ENCODE data around the gene IMP4.

The IMP4 gene

DNA sequence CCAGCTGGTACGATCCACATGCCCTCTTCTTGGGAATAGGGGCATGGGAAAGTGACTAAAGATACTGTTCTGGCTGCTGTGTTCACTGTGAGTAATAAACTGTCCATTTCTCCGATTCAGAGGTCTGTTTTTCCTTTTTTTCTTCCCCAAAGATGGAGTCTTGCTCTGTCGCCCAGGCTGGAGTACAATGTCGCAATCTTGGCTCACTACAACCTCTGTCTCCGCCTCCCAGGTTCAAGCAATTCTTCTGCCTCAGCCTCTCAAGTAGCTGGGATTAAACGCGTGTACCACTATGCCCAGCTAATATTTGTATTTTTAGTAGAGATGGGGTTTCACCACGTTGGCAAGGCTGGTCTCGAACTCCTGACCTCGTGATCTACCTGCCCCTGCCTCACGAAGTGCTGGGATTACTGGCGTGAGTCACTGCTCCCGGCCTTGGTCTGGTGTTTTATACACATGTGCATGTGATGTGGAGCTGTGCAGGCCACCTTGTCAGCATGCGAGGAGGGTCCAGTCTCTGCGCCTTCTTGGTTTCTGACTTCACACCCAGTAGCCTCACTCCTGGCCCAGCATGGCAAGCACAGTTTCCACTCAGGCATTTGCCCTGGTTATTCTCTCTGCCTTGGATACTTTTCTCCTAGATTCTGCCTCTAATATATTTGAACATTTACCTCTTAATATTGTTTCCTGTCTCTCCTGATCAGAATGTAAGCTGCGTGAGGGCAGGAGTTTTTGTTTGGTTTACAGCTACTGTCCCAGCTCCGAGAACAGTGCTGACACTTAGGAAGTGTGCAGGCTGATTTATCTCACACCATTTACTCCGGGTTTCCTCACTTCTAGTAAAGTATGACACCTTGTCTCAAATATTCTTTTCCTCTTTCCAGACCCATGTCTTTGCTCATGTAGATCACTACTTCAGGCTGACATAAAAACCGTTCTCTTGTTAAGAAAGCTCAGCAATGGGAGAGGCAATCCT lies 32.9 kb downstream of the IMP4 start:
- in situ Hi-C loops (cut with MboI; ENCODE audit: low sequenced_read_pairs): no loop called here

DNA sequence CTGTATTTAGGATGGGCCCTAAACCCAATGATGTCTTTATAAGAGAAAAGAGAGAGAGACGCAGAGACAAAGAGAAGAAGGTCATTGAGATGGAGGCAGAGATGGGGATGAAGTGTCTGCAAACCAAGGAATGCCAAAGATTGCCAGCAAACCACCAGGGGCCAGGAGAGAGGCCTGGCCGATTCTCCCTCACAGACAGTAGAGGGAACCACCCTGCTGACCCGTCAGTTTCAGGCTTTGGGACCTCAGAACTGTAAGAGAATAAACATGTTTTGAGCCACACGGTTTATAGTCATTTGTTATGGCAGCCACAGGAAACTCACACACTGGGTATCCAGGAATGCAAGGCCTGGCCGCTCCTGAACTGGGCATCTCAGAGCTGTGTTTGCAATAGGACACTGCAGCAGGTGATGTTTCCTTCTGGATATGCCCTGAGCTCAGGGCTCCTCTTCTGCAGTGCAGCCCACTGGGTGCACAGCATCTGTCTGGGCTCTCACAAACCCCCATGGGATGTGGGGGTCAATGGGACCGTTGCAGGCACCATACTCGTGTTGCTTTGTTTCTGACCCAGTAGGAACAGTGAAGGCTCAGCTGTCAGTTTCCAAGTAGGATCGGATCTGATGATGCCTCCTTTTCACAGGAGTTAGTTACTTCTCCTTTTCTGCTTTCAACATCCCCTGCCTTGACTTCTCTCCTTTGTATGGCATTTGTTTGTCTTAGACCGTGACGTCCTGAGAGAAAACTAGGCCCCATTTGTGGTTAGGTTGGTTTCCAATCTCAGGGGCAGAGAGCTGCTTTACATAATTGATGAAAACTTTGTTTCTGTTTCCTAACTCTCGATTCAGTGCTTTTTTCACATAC lies 34.0 kb downstream of the IMP4 start:
- in situ Hi-C loops (cut with MboI; ENCODE audit: low sequenced_read_pairs): no loop called here

DNA sequence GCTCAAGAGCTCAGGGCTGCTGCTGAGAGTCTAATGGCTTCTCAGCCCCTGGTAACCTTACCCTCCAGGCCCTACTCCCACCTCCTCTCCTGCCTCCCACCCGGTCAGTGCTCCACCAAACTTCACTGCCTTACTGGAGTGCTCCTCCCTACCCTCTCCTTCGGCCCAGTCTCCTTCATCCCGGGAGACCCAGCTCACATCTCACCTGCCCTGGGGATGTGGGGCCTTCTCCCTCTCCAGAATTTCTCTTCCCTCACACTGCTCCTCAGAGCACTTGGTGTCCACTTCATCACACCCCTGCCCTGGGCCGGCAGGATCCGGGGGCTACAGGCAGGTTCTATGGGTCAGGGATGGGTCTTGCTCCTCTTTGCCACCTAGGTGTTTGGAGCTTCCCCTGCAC lies 34.8 kb downstream of the IMP4 start:
- in situ Hi-C loops (cut with MboI; ENCODE audit: low sequenced_read_pairs): no loop called here

DNA sequence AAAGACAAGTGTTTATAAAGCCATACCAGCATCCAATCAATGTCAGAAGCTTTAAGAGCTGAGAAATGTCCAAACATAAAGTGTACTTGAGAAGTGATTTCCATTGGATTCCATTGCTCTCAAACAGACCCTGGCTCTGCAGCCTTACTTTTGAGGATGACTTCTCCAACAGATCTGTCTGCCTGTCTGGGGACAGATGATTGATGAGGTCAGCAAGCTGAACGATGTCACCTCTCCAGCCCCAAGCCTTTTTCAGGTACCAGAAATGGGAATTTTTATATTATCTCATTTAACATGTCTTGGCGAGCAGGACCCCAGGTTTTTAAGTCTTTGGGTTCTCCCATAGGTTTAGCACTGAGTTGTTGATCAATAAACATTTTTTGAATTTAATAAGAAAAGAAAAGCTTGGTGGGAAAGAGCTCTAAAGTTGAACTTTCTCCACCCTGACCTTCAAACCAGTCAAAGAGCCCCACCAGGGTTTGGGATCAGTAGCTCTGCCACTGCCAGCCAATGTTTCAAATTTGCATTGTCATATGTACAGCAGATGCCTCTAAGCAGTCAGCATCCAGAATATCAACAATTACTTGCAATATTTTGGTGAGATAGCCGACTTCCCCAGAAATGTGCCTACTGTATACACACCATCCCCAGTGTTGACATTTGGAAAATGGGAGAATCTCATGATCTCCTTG lies 35.7 kb downstream of the IMP4 start:
- in situ Hi-C loops (cut with MboI; ENCODE audit: low sequenced_read_pairs): no loop called here

DNA sequence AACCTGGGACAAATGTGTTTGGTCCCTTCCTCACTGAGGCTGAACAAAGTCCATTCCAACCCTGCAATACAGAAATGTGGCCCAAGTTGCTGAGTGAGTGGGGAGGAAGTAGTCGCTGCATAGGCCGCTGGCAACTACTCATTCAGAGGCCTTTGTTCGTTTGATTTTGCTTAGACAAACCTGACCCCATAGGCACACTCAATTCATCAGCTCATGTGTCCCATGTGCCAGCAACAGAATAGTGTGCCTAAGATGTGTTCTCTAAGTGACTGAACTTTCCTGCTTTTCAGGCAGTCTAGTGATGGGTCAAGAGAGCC lies 36.2 kb downstream of the IMP4 start:
- in situ Hi-C loops (cut with MboI; ENCODE audit: low sequenced_read_pairs): no loop called here

DNA sequence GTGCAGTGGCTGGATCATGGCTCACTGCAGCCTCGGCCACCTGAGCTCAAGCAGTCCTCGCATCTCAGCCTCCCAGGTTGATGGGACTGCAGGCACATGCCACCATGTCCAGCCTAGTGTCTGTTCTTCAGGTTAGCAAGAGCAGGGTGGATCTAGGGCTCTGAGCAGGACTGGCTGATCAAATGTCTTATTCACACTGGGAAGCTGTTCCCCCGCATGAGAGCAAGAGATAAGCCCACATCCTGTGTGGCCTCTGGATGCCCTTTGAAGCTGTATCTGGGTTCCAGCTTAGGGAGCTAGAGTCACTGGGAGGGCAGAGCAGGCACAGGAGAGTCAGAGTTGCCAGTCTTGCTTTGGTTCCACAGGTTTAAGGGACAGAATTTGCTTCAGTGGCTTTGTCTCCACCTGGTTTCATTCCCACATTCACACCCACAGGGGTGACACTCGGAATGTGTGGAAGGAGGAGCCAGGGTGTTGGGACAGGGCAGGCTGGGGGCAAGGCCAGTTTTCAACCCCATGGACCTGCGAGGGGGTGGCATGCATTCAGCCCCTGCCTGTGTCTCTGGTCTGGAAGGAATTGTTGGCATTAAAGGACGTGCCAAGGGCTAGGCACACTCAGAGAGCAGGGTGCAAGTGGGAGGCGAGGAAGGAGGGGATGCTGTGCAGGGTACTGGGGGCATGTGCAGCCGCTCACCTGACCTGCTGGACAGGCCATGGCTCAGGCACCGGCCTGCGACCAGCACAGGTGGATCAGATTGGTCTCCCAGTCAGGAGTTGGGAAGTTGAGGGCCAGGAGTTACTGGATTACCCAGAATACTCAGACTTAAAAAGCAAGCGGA lies 37.6 kb downstream of the IMP4 start:
- in situ Hi-C loops (cut with MboI; ENCODE audit: low sequenced_read_pairs): no loop called here

DNA sequence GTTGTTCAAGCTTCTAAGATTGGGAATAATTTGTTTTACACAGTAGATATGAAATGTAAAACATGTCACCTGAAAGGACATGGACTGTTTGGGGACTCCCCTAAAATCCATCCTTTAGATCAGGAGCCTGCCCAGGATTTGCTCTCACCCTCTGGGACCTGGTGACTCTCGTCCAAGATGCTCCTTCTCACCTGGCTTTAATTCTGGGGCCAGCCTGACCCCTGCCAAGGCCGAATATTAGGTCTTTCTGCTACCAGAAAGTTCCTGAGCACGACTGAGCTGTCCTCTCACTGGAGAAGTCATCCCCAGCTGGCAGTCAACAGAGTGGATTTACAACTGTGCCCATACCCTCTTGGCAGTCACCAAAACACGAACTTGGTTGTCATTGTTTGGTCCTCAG lies 38.4 kb downstream of the IMP4 start:
- in situ Hi-C loops (cut with MboI; ENCODE audit: low sequenced_read_pairs): no loop called here

DNA sequence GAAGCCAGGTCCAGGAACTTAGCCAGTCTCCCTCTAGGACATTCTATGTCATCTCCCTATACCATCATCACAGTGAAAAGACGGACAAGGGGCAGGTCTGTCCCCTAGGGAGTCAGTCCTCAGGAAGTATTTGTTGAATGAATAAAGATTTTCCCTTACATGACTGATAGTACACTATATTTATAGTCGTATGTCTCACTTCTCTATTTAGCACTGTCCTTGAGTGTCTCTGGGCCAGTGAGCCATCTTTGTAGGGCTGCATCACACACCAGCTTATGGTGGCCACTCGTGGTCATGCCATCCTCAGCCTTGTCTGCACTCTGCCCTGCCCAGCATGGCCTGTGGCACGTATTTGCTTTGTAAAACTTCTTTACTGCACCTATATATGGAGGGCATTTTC lies 38.9 kb downstream of the IMP4 start:
- in situ Hi-C loops (cut with MboI; ENCODE audit: low sequenced_read_pairs): no loop called here

DNA sequence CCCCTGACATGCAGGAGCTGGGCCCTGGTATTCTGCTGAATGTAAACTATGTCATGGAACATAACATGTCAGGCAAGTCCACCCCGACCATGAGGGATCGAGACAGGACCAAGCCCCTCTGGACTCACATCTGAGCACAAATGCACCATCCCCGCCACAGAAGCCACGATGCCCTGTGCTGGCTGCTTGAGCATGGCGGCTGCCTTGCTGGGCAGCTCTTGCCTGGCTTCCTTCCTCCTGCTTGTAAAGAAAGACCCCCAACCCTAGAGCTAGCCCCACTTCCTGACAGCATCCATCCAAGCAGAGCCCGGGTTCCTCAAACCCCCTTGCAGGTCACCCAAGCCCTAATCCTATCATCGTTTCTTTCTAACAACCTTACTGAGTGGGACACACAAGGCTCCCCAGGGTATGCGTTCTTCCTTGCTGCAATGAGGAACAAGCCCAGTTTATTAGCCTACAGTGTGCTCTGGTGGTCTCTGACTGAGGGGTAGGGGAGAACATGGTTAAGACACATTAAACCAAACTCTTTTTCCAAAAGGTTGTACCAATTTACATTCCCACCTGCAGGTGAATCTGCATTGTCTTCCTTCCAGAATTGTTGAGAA lies 39.7 kb downstream of the IMP4 start:
- in situ Hi-C loops (cut with MboI; ENCODE audit: low sequenced_read_pairs): no loop called here

DNA sequence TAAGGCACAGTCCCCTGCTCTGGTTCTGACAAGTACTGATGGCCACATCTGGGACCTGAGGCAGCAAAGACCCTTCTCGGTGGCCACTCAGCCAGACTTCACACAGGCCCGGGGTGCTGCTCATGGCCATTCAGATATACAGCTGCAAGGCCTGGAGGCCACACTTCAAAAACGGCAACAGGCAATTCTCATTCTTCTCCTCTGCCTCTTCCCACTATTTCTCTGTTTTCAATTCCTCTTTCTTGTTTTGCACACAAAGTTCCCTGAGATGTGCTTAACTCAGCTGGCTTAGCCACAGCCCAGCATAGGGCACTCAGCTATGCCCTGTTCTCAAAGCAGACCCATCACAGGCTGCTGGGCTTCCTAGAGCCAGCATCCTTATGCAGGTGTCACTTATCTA lies 43.0 kb downstream of the IMP4 start:
- in situ Hi-C loops (cut with MboI; ENCODE audit: low sequenced_read_pairs): no loop called here

DNA sequence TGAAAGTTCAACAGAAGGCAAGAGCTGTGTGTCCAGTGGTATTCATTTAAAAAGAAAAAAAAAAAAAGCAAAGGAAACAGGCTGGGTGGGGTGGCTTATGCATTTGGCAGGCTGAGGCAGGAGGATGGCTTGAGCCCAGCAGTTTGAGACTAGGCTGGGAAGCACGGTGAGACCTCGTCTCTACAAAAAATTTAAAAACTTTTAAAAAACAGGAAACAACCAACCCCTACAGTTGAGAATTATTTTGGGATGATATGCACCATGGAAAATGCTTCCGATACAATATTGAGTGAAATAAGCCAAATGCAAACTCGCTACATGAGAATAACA lies 44.3 kb downstream of the IMP4 start:
- in situ Hi-C loops (cut with MboI; ENCODE audit: low sequenced_read_pairs): no loop called here

DNA sequence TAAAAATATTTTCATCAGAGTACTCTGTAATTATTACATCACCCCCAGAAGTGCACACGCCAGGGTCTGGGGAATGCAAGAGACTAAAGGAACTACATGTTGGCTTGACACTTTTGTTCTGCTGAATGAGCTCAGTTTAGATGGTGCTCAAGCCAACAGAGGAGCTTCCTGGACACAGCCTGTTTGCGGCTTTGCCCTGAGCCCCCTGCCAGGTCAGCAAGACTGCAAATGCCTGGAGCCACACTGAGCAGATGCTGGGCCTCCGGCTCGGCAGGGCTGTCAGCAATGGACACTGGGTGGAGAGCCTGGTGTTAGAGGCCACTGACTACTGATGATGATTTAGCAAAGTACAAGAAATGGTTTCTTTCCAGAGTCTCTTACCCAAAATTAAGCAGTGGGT lies 45.1 kb downstream of the IMP4 start:
- in situ Hi-C loops (cut with MboI; ENCODE audit: low sequenced_read_pairs): no loop called here

DNA sequence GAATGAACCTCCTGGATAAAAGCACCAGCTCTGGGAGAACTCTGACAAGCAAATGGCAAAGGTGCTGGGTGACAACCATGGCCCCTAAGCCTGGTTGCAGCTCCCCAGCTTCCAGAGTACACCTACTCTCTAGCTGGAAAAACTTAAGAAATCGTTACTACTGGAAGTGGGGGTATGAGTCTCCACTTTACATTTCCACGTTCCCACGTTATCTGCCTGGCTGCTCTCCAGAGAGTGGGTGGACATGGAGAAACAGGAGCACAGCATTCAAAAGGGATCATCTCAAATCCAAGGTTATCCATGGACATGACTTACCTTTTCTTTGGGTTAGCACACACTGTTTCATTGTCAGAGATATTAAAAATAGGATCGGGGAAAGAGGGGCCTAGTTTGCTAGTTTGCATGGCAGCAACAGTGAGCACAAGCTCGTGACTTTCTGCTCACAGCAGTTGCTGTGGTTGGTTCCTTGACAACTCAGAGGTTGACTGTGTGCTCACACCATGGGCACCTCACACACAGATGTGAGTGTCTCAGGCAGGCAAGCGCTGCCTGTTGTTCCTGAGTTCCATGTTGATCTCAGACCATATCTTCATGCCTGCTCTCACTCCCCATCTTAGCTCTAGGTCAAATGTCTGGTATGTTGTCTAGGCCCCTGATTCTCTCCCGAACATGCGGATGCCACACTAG lies 45.7 kb downstream of the IMP4 start:
- in situ Hi-C loops (cut with MboI; ENCODE audit: low sequenced_read_pairs): no loop called here

DNA sequence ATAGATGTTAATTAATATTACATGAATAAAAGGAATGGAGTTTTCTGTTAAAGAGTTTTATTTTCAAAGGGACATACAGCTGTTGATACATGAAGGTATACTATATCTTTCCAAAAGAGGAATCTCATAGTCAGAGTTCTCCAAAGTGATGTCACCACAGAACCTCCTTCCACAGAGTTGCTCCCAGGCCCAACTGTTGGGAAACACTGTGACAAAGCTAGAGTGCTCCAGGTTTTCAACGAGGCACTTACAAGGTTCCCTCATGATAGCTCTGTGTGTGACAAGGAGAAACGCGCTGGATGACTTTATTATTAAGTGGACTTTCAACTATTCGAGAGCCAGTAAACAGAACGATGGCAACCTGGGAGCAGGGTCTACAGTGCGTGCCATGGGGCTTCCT lies 46.7 kb downstream of the IMP4 start:
- in situ Hi-C loops (cut with MboI; ENCODE audit: low sequenced_read_pairs): no loop called here

DNA sequence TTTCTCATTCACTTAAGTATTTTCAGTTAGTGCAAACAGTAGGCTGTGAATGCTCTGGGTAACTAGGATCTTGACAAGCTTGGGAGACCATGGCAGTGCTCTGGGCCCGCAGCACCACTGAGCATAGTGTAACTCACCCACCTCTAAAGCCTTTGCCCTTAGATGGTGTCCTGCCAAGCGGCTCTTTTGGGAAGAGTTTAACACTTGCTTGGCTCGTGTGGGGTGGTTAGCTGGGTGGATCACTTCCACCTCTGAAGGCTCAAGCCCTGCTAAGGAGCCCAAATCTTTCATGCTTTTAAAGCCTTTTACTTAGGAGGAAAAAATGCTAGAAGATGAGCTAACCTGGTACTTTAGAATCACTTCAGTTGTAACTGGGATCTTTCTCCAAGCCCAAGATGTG lies 47.1 kb downstream of the IMP4 start:
- in situ Hi-C loops (cut with MboI; ENCODE audit: low sequenced_read_pairs): no loop called here

DNA sequence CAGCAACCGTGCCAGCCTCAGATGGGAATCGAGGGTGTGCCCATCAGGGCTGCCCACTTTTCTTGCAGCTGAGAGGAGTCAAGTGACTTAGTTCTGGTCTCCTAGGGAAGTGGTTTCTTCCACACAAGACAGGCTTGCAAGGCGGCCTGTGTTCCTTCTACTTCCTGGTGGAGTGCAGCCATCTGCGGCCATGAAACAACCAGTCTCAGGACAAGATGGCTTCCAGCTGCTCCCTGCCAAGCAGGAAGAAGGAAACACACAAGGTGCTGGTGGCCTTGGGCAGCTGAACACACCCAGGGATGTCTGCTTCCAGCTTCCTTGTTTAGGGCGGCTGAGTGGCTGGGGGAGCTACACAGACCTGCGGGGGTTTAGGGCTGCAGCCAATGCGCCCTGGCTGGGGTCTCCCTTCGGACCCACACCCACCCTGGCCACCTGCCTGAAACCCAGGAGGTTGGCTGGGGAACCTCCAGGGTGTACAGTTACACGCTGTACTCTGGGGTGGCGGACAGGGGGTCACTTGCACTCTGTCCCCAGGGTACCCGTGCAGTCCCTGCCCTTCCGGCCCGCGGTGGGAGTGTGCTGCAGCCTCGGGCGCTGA lies 47.9 kb downstream of the IMP4 start:
- in situ Hi-C loops (cut with MboI; ENCODE audit: low sequenced_read_pairs): no loop called here

DNA sequence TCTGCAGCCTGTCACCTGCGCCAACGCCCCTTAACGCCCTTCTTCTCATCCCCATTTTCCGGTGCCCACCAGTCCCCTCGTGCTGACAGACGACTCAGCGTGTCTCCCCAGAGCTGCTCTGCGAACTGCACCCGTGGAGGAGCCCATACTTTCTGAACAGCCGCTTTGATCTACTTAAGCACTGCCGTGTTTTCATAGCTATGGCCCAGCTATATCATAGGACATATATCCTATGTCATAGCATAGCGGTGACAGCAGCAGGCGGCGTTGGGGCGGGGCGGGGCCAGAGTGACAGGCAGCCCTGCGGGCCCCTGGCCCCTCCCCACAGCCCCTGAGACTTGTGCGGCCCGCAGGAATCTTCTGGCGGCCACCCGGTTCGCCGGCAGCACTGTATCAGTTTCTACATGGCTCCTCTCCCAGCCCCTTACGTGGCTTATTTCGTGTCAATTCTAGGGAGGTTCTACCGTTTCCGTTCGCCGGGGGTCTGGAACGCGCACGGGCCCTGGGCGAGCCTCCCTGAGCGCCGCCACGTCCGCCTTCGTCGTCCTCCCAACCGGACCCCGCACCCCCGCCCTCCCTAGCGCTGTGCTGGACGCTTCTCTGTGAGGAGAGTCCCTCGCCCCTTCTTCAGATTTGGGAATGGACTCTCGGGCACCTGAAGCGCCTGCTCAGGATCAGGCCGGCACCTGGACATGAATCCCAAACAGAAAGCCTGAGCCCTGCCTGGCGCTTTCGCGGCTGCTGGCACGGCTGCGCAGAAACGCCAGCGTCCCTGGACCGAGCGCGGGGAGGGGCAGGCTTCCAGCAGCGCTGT lies 48.6 kb downstream of the IMP4 start:
- in situ Hi-C loops (cut with MboI; ENCODE audit: low sequenced_read_pairs): no loop called here

DNA sequence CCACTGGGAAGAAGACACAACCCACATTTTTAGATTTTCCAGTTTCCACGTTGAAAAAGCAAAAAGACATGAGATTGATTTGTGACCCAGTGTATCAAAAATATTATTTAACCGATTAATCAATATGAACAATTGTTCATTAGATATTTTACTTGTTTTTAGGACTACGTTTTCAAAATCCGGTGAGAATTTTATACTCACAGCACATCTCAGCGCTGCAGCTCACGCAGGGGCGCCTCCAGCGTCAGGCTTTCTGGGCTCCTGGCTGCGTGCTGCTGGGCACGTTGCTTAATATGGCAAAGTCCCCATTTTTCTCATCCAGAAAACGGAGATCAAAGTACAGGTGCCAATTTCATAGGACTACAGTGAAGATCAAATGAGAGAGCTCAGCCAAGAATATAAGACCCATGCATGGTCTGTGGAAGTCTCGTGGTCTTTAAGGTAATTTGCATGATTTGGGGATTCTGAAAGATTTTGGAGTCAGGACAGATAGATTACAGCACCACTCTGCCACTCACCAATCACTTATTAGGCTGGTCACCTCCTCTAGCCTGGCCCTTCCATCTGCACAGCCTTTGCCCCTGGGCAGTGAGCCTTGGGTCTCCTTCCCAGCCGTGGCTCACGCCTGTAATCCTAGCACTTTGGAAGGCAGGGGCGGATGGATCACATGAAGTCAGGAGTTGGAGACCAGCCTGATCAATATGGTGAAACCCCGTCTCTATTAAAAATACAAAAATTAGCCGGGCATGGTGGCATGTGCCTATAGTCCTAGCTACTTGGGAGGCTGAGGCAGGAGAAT lies 49.4 kb downstream of the IMP4 start:
- in situ Hi-C loops (cut with MboI; ENCODE audit: low sequenced_read_pairs): no loop called here
